ENCODE results near the gene TRIM13.

DNA sequence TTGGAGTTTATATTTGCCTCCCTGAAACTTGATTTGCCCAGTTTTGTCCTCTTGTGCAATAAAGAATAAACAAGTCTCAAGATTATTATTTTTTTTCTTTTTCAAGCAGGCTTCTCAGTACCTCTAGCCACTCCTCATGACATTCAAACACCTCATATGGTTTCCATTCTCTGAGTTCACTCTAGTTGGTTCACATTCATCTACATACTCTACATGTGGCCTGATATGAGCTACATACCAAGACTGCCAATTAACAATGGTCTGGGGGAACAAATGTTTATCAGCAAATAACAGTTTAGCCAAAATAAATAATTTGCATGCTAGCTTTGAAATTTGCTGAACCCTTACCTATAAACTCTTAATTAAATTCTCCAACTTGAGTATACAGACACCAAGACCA lies 40.9 kb downstream of the TRIM13 start:
- TF ChIP-seq, protein P1, sequence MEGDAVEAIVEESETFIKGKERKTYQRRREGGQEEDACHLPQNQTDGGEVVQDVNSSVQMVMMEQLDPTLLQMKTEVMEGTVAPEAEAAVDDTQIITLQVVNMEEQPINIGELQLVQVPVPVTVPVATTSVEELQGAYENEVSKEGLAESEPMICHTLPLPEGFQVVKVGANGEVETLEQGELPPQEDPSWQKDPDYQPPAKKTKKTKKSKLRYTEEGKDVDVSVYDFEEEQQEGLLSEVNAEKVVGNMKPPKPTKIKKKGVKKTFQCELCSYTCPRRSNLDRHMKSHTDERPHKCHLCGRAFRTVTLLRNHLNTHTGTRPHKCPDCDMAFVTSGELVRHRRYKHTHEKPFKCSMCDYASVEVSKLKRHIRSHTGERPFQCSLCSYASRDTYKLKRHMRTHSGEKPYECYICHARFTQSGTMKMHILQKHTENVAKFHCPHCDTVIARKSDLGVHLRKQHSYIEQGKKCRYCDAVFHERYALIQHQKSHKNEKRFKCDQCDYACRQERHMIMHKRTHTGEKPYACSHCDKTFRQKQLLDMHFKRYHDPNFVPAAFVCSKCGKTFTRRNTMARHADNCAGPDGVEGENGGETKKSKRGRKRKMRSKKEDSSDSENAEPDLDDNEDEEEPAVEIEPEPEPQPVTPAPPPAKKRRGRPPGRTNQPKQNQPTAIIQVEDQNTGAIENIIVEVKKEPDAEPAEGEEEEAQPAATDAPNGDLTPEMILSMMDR (IDR thresholded peaks at IDR 0.05), result no peak
- TF ChIP-seq POLR2A (IDR thresholded peaks at IDR 0.05), result no peak
- no peak for TF ChIP-seq POLR2AphosphoS5 (IDR thresholded peaks at IDR 0.05)
